Measurements from ENCODE around the gene MYT1.
"Not testable (repeated sequence)": the region's sequence is repeated elsewhere in the genome, so short reads cannot be mapped to it uniquely, and the experiment has no call there.

MYT1 gene

GRCh38 chr20:64222851-64223525 lies 58.7 kb downstream of the MYT1 start:
- no peak for DNase-seq (ENCODE audit: low read depth, low spot score)
- no peak overlapping the region for H3K4me3 ChIP-seq (ENCODE audit: low read length)

GRCh38 chr20:64223526-64224067 lies 59.3 kb downstream of the MYT1 start:
- no peak overlapping the region for H3K4me3 ChIP-seq (ENCODE audit: low read length)
- peak; percentile 64 for DNase-seq (ENCODE audit: low read depth, low spot score)

GRCh38 chr20:64224351-64225170 lies 60.3 kb downstream of the MYT1 start:
- no peak for DNase-seq (ENCODE audit: low read depth, low spot score)
- H3K4me3 ChIP-seq (ENCODE audit: low read length): no peak overlapping the region

GRCh38 chr20:64225171-64225595 lies 60.9 kb downstream of the MYT1 start:
- DNase-seq (ENCODE audit: low read depth, low spot score): no peak
- no peak overlapping the region for H3K4me3 ChIP-seq (ENCODE audit: low read length)

- DNase-seq (ENCODE audit: low read depth, low spot score): no peak
- no peak overlapping the region for H3K4me3 ChIP-seq (ENCODE audit: low read length)
Measured at GRCh38 chr20:64225828-64226598, 61.8 kb downstream of the MYT1 start.

GRCh38 chr20:64226686-64227580 lies 62.7 kb downstream of the MYT1 start:
- no peak for DNase-seq (ENCODE audit: low read depth, low spot score)
- H3K4me3 ChIP-seq (ENCODE audit: low read length): peak overlapping the region; percentile 9

GRCh38 chr20:64228086-64228653 lies 63.9 kb downstream of the MYT1 start:
- H3K4me3 ChIP-seq (ENCODE audit: low read length): no peak overlapping the region
- no peak for DNase-seq (ENCODE audit: low read depth, low spot score)

- H3K4me3 ChIP-seq (ENCODE audit: low read length): no peak overlapping the region
- no peak for DNase-seq (ENCODE audit: low read depth, low spot score)
Measured at GRCh38 chr20:64228751-64229506, 64.7 kb downstream of the MYT1 start.

GRCh38 chr20:64229507-64230061 lies 65.3 kb downstream of the MYT1 start:
- no peak for DNase-seq (ENCODE audit: low read depth, low spot score)
- H3K4me3 ChIP-seq (ENCODE audit: low read length): no peak overlapping the region

- H3K4me3 ChIP-seq (ENCODE audit: low read length): no peak overlapping the region
- DNase-seq (ENCODE audit: low read depth, low spot score): no peak
Measured at GRCh38 chr20:64230461-64231145, 66.4 kb downstream of the MYT1 start.

GRCh38 chr20:64231621-64232550 lies 67.6 kb downstream of the MYT1 start:
- H3K4me3 ChIP-seq (ENCODE audit: low read length): no peak overlapping the region
- DNase-seq (ENCODE audit: low read depth, low spot score): no peak

- peak; percentile 54 for DNase-seq (ENCODE audit: low read depth, low spot score)
- H3K4me3 ChIP-seq (ENCODE audit: low read length): no peak overlapping the region
Measured at GRCh38 chr20:64232794-64233193, 68.5 kb downstream of the MYT1 start.

- no peak overlapping the region for H3K4me3 ChIP-seq (ENCODE audit: low read length)
- DNase-seq (ENCODE audit: low read depth, low spot score): no peak
Measured at GRCh38 chr20:64233725-64234124, 69.5 kb downstream of the MYT1 start.

- DNase-seq (ENCODE audit: low read depth, low spot score): no peak
- no peak overlapping the region for H3K4me3 ChIP-seq (ENCODE audit: low read length)
Measured at GRCh38 chr20:64234291-64234791, 70.1 kb downstream of the MYT1 start.

- not testable (repeated sequence) for DNase-seq (ENCODE audit: low read depth, low spot score); H3K4me3 ChIP-seq (ENCODE audit: low read length)
Measured at GRCh38 chr20:64234921-64235565, 70.8 kb downstream of the MYT1 start.
